Neural crest cell (in vitro differentiated cells): Measurements from ENCODE around the gene MICAL3. TPM values are rescaled to one million over a fixed set of nuclear protein-coding genes. Genes with fewer than 3 reads are reported as not detected.
"Not testable (repeated sequence)": the region's sequence is repeated elsewhere in the genome, so short reads cannot be mapped to it uniquely, and the experiment has no call there.

Experiments used
- DNase-seq: peaks from one replicate; pipeline ENCODE4 v3.0.0; 2021; ENCODE audit warnings: low read depth, mixed read lengths, low spot score
- H3K27ac Mint-ChIP-seq: one replicate; pipeline ENCODE4 v1.8.0; 2021; ENCODE audit warnings: mild to moderate bottlenecking, mixed read lengths; ENCODE audit not compliant: unreplicated experiment
- H3K27me3 Mint-ChIP-seq: 2 replicates; pipeline ENCODE4 v1.8.0; 2021; ENCODE audit warnings: low read depth, mild to moderate bottlenecking, mixed read lengths
- H3K36me3 Mint-ChIP-seq: 2 replicates; pipeline ENCODE4 v1.8.0; 2021; ENCODE audit warnings: low read depth, mild to moderate bottlenecking, mixed read lengths
- H3K4me1 Mint-ChIP-seq: 2 replicates; pipeline ENCODE4 v1.8.0; 2021; ENCODE audit warnings: mixed read lengths
- H3K4me3 Mint-ChIP-seq: one replicate; pipeline ENCODE4 v1.8.0; 2021; ENCODE audit warnings: mild to moderate bottlenecking, mixed read lengths
- H3K9me3 Mint-ChIP-seq: 2 replicates; pipeline ENCODE4 v1.8.0; 2021; ENCODE audit warnings: mixed read lengths
- CTCF ChIP-seq: fragments of 200-600 bp; sonication (generic); conservative IDR thresholded peaks from 2 replicates; pipeline ENCODE4 v1.5.0; 2021; ENCODE audit warnings: antibody characterized with exemption, mild to moderate bottlenecking
- total RNA-seq: library from RNA; stranded (reverse); gene quantifications from 2 replicates; pipeline ENCODE4 v1.2.1, GENCODE V29; 2021

The MICAL3 gene
- total RNA-seq, 1 donor from 2014 or later: 84.5 TPM

DNA sequence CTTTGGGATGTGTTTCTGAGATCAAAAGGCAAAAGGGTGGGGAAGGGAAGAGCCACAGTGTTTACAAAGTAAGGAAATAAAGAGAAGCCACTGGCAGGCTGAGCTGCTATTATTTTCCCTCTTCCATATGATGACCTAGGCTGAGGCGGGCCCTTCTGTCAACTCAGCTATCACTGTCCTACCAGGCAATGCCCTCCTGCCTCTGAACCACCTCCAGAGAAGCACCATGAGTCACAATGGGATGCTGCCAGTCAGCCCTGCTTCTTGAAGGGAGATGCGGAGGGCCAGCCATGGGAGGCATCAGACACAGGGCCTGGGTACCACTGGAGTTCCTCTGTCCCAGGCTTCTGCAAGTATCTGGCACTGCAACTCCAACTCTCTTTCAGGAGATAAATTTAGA is 142.2 kb downstream of the MICAL3 start:
- Mint-ChIP-seq H3K9me3 (no peaks in the 10 kb centered on the region), H3K4me1 (no peaks in the 10 kb centered on the region), H3K36me3 (peaks cover 14% of the 10 kb centered on the region), H3K4me3 (no peak overlapping the region), H3K27me3 (no peaks in the 10 kb centered on the region), H3K27ac (no peak overlapping the region)
- no peak for DNase-seq
- TF ChIP-seq CTCF: no peak

DNA sequence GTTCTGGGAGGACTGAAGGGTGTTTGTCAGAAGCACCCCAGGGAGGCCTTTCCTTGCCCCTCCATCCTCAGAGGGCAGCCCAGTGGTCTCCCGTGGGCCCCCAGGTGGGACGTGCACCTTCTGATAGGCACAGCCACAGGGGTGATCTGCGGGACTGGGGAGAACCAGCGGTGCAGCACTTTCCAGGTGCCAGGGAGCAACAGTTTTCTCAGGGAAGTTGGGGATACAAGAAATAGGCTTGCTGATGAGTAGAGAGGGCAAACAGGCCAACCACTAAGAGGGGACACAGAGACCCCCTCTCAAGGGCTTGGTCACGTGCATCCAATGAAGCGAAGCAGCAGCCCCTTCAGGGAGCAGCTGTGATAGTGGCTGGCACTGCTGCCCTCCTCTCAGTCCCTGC is 143.0 kb downstream of the MICAL3 start:
- Mint-ChIP-seq H3K9me3 (no peaks in the 10 kb centered on the region), H3K27ac (no peak overlapping the region), H3K4me3 (no peak overlapping the region), H3K27me3 (no peaks in the 10 kb centered on the region), H3K4me1 (no peaks in the 10 kb centered on the region), H3K36me3 (peaks cover 14% of the 10 kb centered on the region)
- no peak for TF ChIP-seq CTCF
- DNase-seq: no peak

GRCh38 chr22:17880468-17880867 is 143.9 kb downstream of the MICAL3 start:
- Mint-ChIP-seq H3K36me3 (peaks cover 10% of the 10 kb centered on the region), H3K4me1 (no peaks in the 10 kb centered on the region), H3K27me3 (no peaks in the 10 kb centered on the region), H3K4me3 (no peak overlapping the region), H3K9me3 (no peaks in the 10 kb centered on the region), H3K27ac (no peak overlapping the region)
- TF ChIP-seq CTCF: no peak
- no peak for DNase-seq

GRCh38 chr22:17880020-17880419 is 144.3 kb downstream of the MICAL3 start:
- Mint-ChIP-seq H3K36me3 (peaks cover 7% of the 10 kb centered on the region), H3K27me3 (no peaks in the 10 kb centered on the region), H3K27ac (no peak overlapping the region), H3K4me3 (no peak overlapping the region), H3K4me1 (no peaks in the 10 kb centered on the region), H3K9me3 (no peaks in the 10 kb centered on the region)
- no peak for TF ChIP-seq CTCF
- DNase-seq: no peak

DNA sequence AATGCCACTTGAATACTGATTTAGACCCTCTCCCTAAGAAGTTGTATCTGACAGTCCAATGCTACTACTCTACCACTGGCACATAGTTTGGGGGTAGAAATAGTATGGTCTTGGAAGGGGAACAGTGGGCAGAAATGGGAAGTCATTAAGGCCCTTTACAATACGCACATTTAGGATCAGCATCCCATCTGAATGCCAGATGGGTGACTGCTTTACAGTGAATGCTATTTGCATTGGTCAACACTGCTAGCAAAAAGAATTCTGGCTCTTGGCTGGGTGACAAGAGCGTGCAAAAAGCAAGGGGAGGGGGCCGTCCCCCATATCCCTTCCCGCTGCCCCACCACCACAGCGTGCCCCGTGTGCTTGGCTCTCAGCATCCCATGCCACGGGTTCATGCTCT is 145.4 kb downstream of the MICAL3 start:
- no peak for TF ChIP-seq CTCF
- Mint-ChIP-seq H3K27me3 (no peaks in the 10 kb centered on the region), H3K4me3 (no peak overlapping the region), H3K9me3 (no peaks in the 10 kb centered on the region), H3K4me1 (no peaks in the 10 kb centered on the region), H3K27ac (no peak overlapping the region), H3K36me3 (peaks cover 7% of the 10 kb centered on the region)
- DNase-seq: no peak

DNA sequence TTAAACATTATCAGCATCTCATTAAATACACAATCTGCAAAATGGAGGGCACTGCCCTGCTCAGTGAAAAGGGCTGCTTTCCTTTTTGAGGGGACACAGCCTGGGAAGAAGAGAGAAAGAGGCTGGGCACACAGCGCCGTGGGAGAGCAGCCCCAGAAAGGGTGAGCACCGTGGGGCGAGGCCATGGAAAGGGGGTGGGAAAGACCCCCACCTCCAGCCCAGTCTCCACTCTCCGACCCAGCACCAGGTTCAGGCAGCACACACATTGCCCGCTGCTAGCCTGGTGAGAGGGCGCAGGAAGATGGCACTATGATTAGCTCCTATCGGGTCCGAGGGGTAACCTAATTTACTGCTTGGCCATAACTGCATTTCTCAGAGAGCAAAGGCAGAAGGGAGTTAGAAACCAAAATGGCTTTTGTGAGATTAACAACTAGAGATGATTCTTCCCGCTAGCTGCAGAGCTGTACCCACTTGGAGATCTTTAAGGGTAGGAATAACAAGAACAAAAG is 146.1 kb downstream of the MICAL3 start:
- Mint-ChIP-seq H3K4me3 (no peak overlapping the region), H3K36me3 (peaks cover 7% of the 10 kb centered on the region), H3K27me3 (no peaks in the 10 kb centered on the region), H3K27ac (no peak overlapping the region), H3K4me1 (no peaks in the 10 kb centered on the region), H3K9me3 (no peaks in the 10 kb centered on the region)
- no peak for TF ChIP-seq CTCF
- DNase-seq: no peak

- H3K4me3 Mint-ChIP-seq, DNase-seq, H3K36me3 Mint-ChIP-seq, H3K4me1 Mint-ChIP-seq, H3K27me3 Mint-ChIP-seq, H3K9me3 Mint-ChIP-seq: not testable (repeated sequence)
- H3K27ac Mint-ChIP-seq: peak overlapping the region; percentile 87
Measured at GRCh38 chr22:17876878-17877855, 147.2 kb downstream of the MICAL3 start.
